Smooth muscle cell (in vitro differentiated cells): ENCODE data around the gene COPG1. TPM values are rescaled to one million over a fixed set of nuclear protein-coding genes. Genes with fewer than 3 reads are reported as not detected.

ENCODE experiments used
- DNase-seq: peaks from one replicate; lab custom pipeline; 2025; ENCODE audit not compliant: unreplicated experiment; lab: John Stamatoyannopoulos, UW
- H2AFZ ChIP-seq: fragments of 200-600 bp; sonication (generic); 2 replicates; pipeline ENCODE4 v1.6.0; 2016; ENCODE audit warnings: antibody characterized with exemption, low read depth, mild to moderate bottlenecking
- H3F3A ChIP-seq: fragments of 200-600 bp; sonication (generic); 2 replicates; pipeline ENCODE4 v1.6.0; 2017; ENCODE audit warnings: antibody characterized with exemption, low read depth
- H3K27ac ChIP-seq: fragments of 200-600 bp; sonication (generic); 2 replicates; pipeline ENCODE4 v1.5.1; 2016; ENCODE audit warnings: low read depth, mild to moderate bottlenecking
- H3K27me3 ChIP-seq: fragments of 200-600 bp; sonication (generic); 2 replicates; pipeline ENCODE4 v1.6.1; 2016; ENCODE audit warnings: low read depth, mild to moderate bottlenecking
- H3K36me3 ChIP-seq: fragments of 200-600 bp; sonication (generic); 2 replicates; pipeline ENCODE4 v1.5.1; 2016; ENCODE audit warnings: low read depth
- H3K4me1 ChIP-seq: fragments of 200-600 bp; sonication (generic); 2 replicates; pipeline ENCODE4 v1.5.1; 2016; ENCODE audit warnings: low read depth
- H3K4me2 ChIP-seq: fragments of 200-600 bp; sonication (generic); 2 replicates; pipeline ENCODE4 v1.6.0; 2016; ENCODE audit warnings: mild to moderate bottlenecking
- H3K4me3 ChIP-seq: fragments of 200-600 bp; sonication (generic); 2 replicates; pipeline ENCODE4 v1.5.1; 2016; ENCODE audit warnings: mild to moderate bottlenecking
- H3K79me2 ChIP-seq: fragments of 200-600 bp; sonication (generic); 2 replicates; pipeline ENCODE4 v1.6.0; 2016; ENCODE audit warnings: low read depth, mild to moderate bottlenecking
- H3K9ac ChIP-seq: fragments of 200-600 bp; sonication (generic); 2 replicates; pipeline ENCODE4 v1.6.0; 2016; ENCODE audit warnings: low read depth
- H3K9me3 ChIP-seq: fragments of 200-600 bp; sonication (generic); replicated peaks from 2 replicates; pipeline ENCODE4 v1.5.1; 2016; ENCODE audit warnings: low read depth
- H4K20me1 ChIP-seq: fragments of 200-600 bp; sonication (generic); 2 replicates; pipeline ENCODE4 v1.6.0; 2016; ENCODE audit warnings: low read depth
- WGBS: methylation state at CpG from one replicate; pipeline ENCODE4 v1.1.7; 2016; ENCODE audit warnings: low lambda C conversion rate; 5-methylcytosine and 5-hydroxymethylcytosine counted together
- polyA plus RNA-seq: library from polyadenylated mRNA; unstranded; fragments of >200 nt; fragmentation: Nextera tagmentation; extraction: Ambion mirVana; gene quantifications from 2 replicates; pipeline ENCODE4 v1.2.1, GENCODE V29; 2016
- total RNA-seq: library from RNA; depleted of rRNA; stranded (reverse); fragments of >200 nt; gene quantifications from 2 replicates; pipeline ENCODE4 v1.2.3, GENCODE V29; 2014
- TF ChIP-seq, protein P1 (sequence below): fragments of 200-600 bp; sonication (generic); IDR thresholded peaks from 2 replicates; pipeline ENCODE4 v1.5.1; 2017; ENCODE audit warnings: borderline replicate concordance, mild to moderate bottlenecking, antibody characterized with exemption; ENCODE audit not compliant: insufficient read depth, poor library complexity, severe bottlenecking

The COPG1 gene
- total and polyA plus RNA-seq, 2 experiments from 2014 or later = 177 to 265 TPM

DNA sequence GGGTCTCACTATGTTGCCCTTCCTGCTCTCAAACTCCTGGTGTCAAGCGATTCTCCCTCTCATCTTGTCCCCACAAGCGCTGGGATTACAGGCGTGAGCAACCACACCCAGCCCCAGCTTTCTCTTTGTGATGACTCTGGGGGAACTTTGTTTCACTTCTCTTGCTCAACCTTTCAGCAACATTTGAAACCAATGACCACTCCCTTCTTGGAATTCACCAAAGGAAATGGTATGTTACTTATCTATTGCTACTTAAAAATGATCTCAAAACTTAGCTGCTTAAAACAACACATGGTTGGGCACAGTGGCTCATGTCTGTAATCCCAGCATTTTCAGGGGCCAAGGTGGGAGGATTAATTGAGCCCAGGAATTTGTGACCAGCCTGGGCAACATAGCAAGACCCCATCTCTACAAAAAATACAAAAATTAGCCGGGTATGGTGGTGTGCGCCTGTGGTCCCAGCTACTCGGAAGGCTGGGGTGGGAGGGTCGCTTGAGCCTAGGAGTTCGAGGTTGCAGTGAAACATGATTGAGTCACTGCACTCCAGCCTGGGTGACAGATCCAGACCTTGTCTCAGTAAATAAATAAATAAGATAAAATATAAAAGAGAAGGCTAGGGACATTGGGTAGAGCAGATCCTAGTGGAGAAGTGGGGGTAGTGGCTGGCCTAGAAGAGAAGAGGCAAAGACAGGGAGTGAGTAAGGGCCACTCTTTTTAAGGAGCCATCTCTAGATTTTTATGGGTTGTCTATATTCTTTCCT, 10.3 kb upstream of the COPG1 start:
- no peak for DNase-seq
- no peak overlapping the region for H3K9ac ChIP-seq
- TF ChIP-seq, protein P1, sequence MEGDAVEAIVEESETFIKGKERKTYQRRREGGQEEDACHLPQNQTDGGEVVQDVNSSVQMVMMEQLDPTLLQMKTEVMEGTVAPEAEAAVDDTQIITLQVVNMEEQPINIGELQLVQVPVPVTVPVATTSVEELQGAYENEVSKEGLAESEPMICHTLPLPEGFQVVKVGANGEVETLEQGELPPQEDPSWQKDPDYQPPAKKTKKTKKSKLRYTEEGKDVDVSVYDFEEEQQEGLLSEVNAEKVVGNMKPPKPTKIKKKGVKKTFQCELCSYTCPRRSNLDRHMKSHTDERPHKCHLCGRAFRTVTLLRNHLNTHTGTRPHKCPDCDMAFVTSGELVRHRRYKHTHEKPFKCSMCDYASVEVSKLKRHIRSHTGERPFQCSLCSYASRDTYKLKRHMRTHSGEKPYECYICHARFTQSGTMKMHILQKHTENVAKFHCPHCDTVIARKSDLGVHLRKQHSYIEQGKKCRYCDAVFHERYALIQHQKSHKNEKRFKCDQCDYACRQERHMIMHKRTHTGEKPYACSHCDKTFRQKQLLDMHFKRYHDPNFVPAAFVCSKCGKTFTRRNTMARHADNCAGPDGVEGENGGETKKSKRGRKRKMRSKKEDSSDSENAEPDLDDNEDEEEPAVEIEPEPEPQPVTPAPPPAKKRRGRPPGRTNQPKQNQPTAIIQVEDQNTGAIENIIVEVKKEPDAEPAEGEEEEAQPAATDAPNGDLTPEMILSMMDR = no peak
- no peaks in the 10 kb centered on the region for H3F3A ChIP-seq
- H2AFZ ChIP-seq = no peak overlapping the region
- H4K20me1 ChIP-seq = no peaks in the 10 kb centered on the region
- H3K9me3 ChIP-seq = no peaks in the 10 kb centered on the region
- H3K4me2 ChIP-seq = no peak overlapping the region
- H3K27ac ChIP-seq = no peak overlapping the region
- no peaks in the 10 kb centered on the region for H3K79me2 ChIP-seq
- H3K36me3 ChIP-seq = no peaks in the 10 kb centered on the region
- H3K27me3 ChIP-seq = no peaks in the 10 kb centered on the region
- no peak overlapping the region for H3K4me3 ChIP-seq
- WGBS = 92% methylated on average over 8 of the region's 8 CpGs
- no peaks in the 10 kb centered on the region for H3K4me1 ChIP-seq

DNA sequence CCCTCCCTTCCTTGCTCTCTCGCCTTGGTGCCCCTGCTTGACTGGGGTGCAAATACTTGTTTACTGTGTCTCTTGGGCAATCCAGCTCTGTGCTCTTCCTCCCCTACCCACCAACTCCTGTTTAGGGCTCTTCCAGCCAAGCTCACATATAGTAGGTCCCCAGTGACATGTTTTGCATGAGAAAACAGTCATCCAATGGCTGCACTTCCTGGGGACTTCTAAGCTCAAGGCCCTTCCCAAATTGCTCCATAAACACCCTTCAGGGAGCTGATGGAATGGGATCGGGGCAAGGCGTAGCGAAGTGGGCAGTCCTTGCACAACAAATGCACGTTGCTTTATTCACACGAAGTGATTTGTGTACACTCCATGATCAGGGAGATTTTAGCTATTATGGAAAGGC, 9.4 kb upstream of the COPG1 start:
- Histone ChIP-seq H3F3A (no peaks in the 10 kb centered on the region), H3K79me2 (no peaks in the 10 kb centered on the region), H3K9me3 (no peaks in the 10 kb centered on the region), H3K4me3 (no peak overlapping the region), H4K20me1 (peaks cover under 1% of the 10 kb centered on the region), H2AFZ (no peak overlapping the region), H3K4me2 (no peak overlapping the region), H3K27me3 (no peaks in the 10 kb centered on the region), H3K27ac (peak overlapping the region; percentile 8), H3K9ac (no peak overlapping the region), H3K4me1 (no peaks in the 10 kb centered on the region), H3K36me3 (no peaks in the 10 kb centered on the region)
- 80% methylated on average over 6 of the region's 6 CpGs for WGBS
- DNase-seq = no peak
- TF ChIP-seq, protein P1 = no peak

DNA sequence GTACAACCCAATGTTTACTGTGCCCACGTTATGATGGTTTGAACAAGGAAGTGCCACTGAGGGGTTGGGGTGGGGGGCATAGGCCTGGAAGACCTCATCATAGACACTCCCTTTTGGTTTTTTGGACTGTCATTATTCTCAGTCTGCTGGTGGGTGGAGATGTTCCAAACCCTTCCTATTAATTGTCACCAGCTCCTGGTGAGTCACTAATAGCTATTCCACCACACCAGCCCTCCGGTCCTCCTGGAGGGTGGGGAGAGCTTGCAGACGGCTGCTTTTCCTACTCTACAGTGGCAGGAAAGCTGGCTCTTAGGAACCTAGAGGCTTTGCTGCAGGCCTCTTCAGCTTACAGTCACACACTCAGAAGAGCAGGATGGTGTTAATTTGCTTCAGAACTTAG, 9.0 kb upstream of the COPG1 start:
- no peaks in the 10 kb centered on the region for H3K9me3 ChIP-seq
- TF ChIP-seq, protein P1 = no peak
- no peaks in the 10 kb centered on the region for H3K79me2 ChIP-seq
- H3K4me2 ChIP-seq = peak overlapping the region; percentile 45
- no peaks in the 10 kb centered on the region for H3K4me1 ChIP-seq
- no peak overlapping the region for H2AFZ ChIP-seq
- H3K4me3 ChIP-seq = no peak overlapping the region
- peak overlapping the region; percentile 9 for H3K27ac ChIP-seq
- H3K9ac ChIP-seq = no peak overlapping the region
- no peaks in the 10 kb centered on the region for H3F3A ChIP-seq
- no peak for DNase-seq
- H4K20me1 ChIP-seq = peaks cover 5% of the 10 kb centered on the region
- 30% methylated on average over 3 of the region's 3 CpGs for WGBS
- H3K36me3 ChIP-seq = no peaks in the 10 kb centered on the region
- H3K27me3 ChIP-seq = no peaks in the 10 kb centered on the region

DNA sequence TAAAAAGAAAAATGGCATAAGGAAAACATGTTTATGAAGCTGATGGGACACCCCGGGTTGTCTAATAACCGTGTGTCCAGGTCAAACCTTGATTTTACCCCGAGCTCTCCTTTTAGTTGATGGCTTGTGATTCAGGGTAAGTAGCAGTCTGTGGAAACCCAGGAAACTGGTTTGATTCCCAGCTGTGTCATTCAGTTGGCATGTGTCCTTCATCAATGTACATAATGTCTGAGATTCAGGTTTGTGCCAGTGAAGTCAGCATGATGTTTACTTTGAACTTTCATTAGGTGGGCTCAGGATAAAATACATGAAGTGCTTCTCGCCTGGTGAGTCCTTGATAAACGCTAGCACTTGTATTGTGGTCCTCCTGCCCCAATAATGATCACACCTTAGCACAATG, 4.3 kb upstream of the COPG1 start:
- Histone ChIP-seq H3F3A (no peaks in the 10 kb centered on the region), H2AFZ (no peak overlapping the region), H3K4me3 (no peak overlapping the region)

More for the DNA sequence above, 4.3 kb upstream of the COPG1 start:
- no peaks in the 10 kb centered on the region for H3K36me3 ChIP-seq
- H3K4me2 ChIP-seq = peak overlapping the region; percentile 20
- H3K27ac ChIP-seq = peak overlapping the region; percentile 36
- peaks cover 7% of the 10 kb centered on the region for H3K4me1 ChIP-seq
- H3K9me3 ChIP-seq = no peaks in the 10 kb centered on the region
- H3K79me2 ChIP-seq = peaks cover 28% of the 10 kb centered on the region
- no peak for DNase-seq
- H4K20me1 ChIP-seq = peaks cover 7% of the 10 kb centered on the region
- H3K9ac ChIP-seq = no peak overlapping the region
- no peaks in the 10 kb centered on the region for H3K27me3 ChIP-seq
- 86% methylated on average over 5 of the region's 5 CpGs for WGBS
- TF ChIP-seq, protein P1 = no peak
